HG02623 (cell line): ENCODE results near the gene BUB1.
"Not testable (repeated sequence)": the region's sequence is repeated elsewhere in the genome, so short reads cannot be mapped to it uniquely, and the experiment has no call there.

Experiments used
- ATAC-seq: cut with Tn5 transposase; IDR thresholded peaks from one replicate; pipeline ENCODE4 v1.9.1; 2021; ENCODE audit warnings: moderate library complexity; ENCODE audit not compliant: unreplicated experiment

BUB1 gene

GRCh38 chr2:110608788-110609502, 68.9 kb downstream of the BUB1 start:
- not testable (repeated sequence) for ATAC-seq

DNA sequence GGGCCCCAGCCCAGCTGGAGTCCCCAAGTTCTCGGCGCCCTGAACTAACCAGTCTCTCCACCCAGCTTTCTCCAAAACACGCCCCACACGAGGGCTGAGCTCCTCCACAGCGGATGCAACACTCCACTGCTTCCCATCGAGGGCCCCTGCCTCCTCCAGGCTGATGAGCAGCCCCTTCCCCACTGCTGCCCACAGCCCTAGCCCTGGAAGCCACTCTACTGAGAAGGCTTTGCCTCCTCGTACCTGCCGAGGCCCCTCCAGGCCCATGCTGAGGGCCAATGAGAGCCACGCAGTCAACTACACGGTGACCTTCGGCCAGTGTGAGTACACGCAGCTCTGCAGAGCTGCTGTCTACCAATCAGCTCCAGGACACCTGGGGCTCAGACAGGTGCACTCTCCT, 72.8 kb downstream of the BUB1 start:
- ATAC-seq, result not testable (repeated sequence)

GRCh38 chr2:110603917-110604591, 73.8 kb downstream of the BUB1 start:
- ATAC-seq, result not testable (repeated sequence)

GRCh38 chr2:110602139-110602538, 75.7 kb downstream of the BUB1 start:
- not testable (repeated sequence) for ATAC-seq

DNA sequence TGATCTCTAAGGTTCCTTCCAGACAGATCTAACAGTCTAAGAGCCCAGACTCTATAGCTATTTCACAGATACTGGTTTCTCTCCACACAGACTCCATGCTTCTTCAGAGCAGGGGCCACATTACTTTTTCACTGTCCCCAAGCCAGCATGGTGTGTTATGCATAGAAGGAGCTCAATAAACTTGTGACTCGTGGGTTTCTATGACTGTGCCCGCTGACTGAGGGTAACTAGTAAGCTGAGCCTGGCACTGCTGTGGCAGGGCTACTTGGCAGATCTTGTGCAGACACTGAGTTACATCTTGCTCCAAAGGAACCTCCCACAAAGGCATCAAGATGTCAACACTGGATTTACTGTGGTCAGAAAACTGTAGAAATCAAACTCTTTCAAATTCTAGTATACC, 85.9 kb downstream of the BUB1 start:
- ATAC-seq, result not testable (repeated sequence)

DNA sequence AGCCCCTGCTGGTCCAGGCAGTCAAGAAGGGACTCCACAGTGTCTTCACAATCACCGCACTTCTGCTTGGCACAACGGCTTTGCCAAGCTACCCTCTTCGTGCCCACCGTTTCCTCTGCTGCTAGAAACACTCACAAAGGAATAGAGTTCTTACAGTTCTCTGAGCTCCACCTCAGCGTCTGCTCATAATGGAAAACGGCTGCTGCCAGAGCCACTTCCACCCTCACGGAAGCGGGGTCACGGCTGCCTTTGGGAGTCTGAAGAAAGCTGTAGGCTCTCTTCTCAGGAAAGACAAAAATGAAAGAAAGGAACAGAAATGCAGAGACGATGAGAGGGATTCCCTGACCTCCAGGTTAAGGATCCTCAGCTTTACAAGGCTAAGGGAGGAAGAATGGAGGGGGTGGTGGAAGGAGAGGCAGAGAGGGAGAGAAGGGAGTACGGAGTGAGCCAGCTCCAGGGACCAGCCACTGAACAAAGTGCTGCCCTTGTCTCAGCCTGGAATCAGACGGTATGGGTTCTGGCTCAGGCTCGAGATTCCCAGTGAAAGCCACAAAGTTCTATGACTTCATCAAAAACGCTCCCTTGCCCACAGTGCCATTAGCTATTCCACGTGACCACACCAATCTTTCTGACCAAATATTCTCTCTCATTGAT, 88.1 kb downstream of the BUB1 start:
- ATAC-seq, result not testable (repeated sequence)

GRCh38 chr2:110588520-110588919, 89.3 kb downstream of the BUB1 start:
- not testable (repeated sequence) for ATAC-seq
